Activated T-cell treated with anti-CD3 and anti-CD28 coated beads, Interleukin-2, amount 50 U/mL, for 4 hours (primary cell): Measurements from ENCODE around the gene CARS1. TPM values are rescaled to one million over a fixed set of nuclear protein-coding genes. Genes with fewer than 3 reads are reported as not detected.

Experiments
- ATAC-seq, 2 donors: fragments of 200-7000 bp; cut with Tn5 transposase; one replicate each; pipeline ENCODE4 v1.10.0; 2021
- DNase-seq: peaks from one replicate; pipeline ENCODE4 v3.0.0-alpha.2; 2020
- H3K27me3 Mint-ChIP-seq: one replicate; pipeline ENCODE4 v1.8.0; 2021; ENCODE audit warnings: low read depth, mixed read lengths
- H3K36me3 Mint-ChIP-seq: one replicate; pipeline ENCODE4 v1.8.0; 2022; ENCODE audit warnings: mixed read lengths; ENCODE audit not compliant: insufficient read depth
- H3K4me1 Mint-ChIP-seq: one replicate; pipeline ENCODE4 v1.8.0; 2021; ENCODE audit warnings: low read depth, mixed read lengths
- H3K4me3 Mint-ChIP-seq: one replicate; pipeline ENCODE4 v1.8.0; 2021; ENCODE audit warnings: mild to moderate bottlenecking, moderate library complexity, mixed read lengths
- H3K9me3 Mint-ChIP-seq: one replicate; pipeline ENCODE4 v1.8.0; 2021; ENCODE audit warnings: mixed read lengths
- total RNA-seq, 3 donors: library from RNA; stranded (reverse); gene quantifications; one replicate each; pipeline ENCODE4 v1.2.1, GENCODE V29; 2021

CARS1 gene
- total RNA-seq, 3 donors from 2014 or later = 72.4 to 110 (median 88.1) TPM

- H3K4me1 Mint-ChIP-seq = peaks cover 7% of the 10 kb centered on the region
- H3K36me3 Mint-ChIP-seq = peaks cover 48% of the 10 kb centered on the region
- ATAC-seq = peak; percentile 74 to 75
- H3K27me3 Mint-ChIP-seq = no peaks in the 10 kb centered on the region
- no peak for DNase-seq
- no peak overlapping the region for H3K4me3 Mint-ChIP-seq
- H3K9me3 Mint-ChIP-seq = no peaks in the 10 kb centered on the region
Measured at GRCh38 chr11:3006505-3007260, 50.5 kb downstream of the CARS1 start.

GRCh38 chr11:3004481-3004880, 52.7 kb downstream of the CARS1 start:
- Mint-ChIP-seq H3K4me1 (peaks cover 2% of the 10 kb centered on the region), H3K27me3 (no peaks in the 10 kb centered on the region), H3K4me3 (no peak overlapping the region), H3K9me3 (no peaks in the 10 kb centered on the region), H3K36me3 (peaks cover 50% of the 10 kb centered on the region)
- DNase-seq = no peak
- no peak for ATAC-seq

GRCh38 chr11:3003396-3004231, 53.6 kb downstream of the CARS1 start:
- H3K4me3 Mint-ChIP-seq = no peak overlapping the region
- DNase-seq (no peak), ATAC-seq (no peak)
- H3K4me1 Mint-ChIP-seq = peaks cover 2% of the 10 kb centered on the region
- no peaks in the 10 kb centered on the region for H3K9me3 Mint-ChIP-seq
- peaks cover 46% of the 10 kb centered on the region for H3K36me3 Mint-ChIP-seq
- H3K27me3 Mint-ChIP-seq = no peaks in the 10 kb centered on the region

- H3K4me1 Mint-ChIP-seq = peaks cover 2% of the 10 kb centered on the region
- no peak overlapping the region for H3K4me3 Mint-ChIP-seq
- H3K36me3 Mint-ChIP-seq = peaks cover 43% of the 10 kb centered on the region
Measured at GRCh38 chr11:3002871-3003270, 54.4 kb downstream of the CARS1 start.

GRCh38 chr11:3002351-3002861, 54.8 kb downstream of the CARS1 start:
- Mint-ChIP-seq H3K4me1 (peaks cover 2% of the 10 kb centered on the region), H3K36me3 (peaks cover 40% of the 10 kb centered on the region), H3K27me3 (no peaks in the 10 kb centered on the region), H3K4me3 (no peak overlapping the region), H3K9me3 (no peaks in the 10 kb centered on the region)
- no peak for ATAC-seq
- DNase-seq = no peak

More at GRCh38 chr11:3002871-3003270, 54.4 kb downstream of the CARS1 start:
- DNase-seq = no peak
- no peaks in the 10 kb centered on the region for H3K9me3 Mint-ChIP-seq
- no peak for ATAC-seq
- no peaks in the 10 kb centered on the region for H3K27me3 Mint-ChIP-seq

- no peaks in the 10 kb centered on the region for H3K27me3 Mint-ChIP-seq
- H3K36me3 Mint-ChIP-seq = peaks cover 40% of the 10 kb centered on the region
- ATAC-seq (no peak), DNase-seq (no peak)
- H3K4me3 Mint-ChIP-seq = no peak overlapping the region
- H3K4me1 Mint-ChIP-seq = peaks cover 2% of the 10 kb centered on the region
- H3K9me3 Mint-ChIP-seq = no peaks in the 10 kb centered on the region
Measured at GRCh38 chr11:3001496-3001895, 55.7 kb downstream of the CARS1 start.

- no peaks in the 10 kb centered on the region for H3K27me3 Mint-ChIP-seq
- no peak overlapping the region for H3K4me3 Mint-ChIP-seq
- no peaks in the 10 kb centered on the region for H3K9me3 Mint-ChIP-seq
- H3K4me1 Mint-ChIP-seq = no peaks in the 10 kb centered on the region
- ATAC-seq (no peak), DNase-seq (no peak)
- H3K36me3 Mint-ChIP-seq = peaks cover 34% of the 10 kb centered on the region
Measured at GRCh38 chr11:3000032-3000961, 56.9 kb downstream of the CARS1 start.

- H3K36me3 Mint-ChIP-seq = peaks cover 33% of the 10 kb centered on the region
- ATAC-seq (no peak), DNase-seq (no peak)
- no peaks in the 10 kb centered on the region for H3K9me3 Mint-ChIP-seq
- no peaks in the 10 kb centered on the region for H3K27me3 Mint-ChIP-seq
- H3K4me1 Mint-ChIP-seq = no peaks in the 10 kb centered on the region
- no peak overlapping the region for H3K4me3 Mint-ChIP-seq
Measured at GRCh38 chr11:2999464-2999998, 57.7 kb downstream of the CARS1 start.

GRCh38 chr11:2998073-2998850, 59.0 kb downstream of the CARS1 start:
- no peaks in the 10 kb centered on the region for H3K9me3 Mint-ChIP-seq
- no peaks in the 10 kb centered on the region for H3K27me3 Mint-ChIP-seq
- DNase-seq = no peak
- no peak for ATAC-seq
- H3K4me3 Mint-ChIP-seq = no peak overlapping the region
- H3K4me1 Mint-ChIP-seq = no peaks in the 10 kb centered on the region
- peaks cover 22% of the 10 kb centered on the region for H3K36me3 Mint-ChIP-seq

- Mint-ChIP-seq H3K4me3 (no peak overlapping the region), H3K36me3 (peaks cover 14% of the 10 kb centered on the region), H3K9me3 (no peaks in the 10 kb centered on the region), H3K4me1 (no peaks in the 10 kb centered on the region), H3K27me3 (no peaks in the 10 kb centered on the region)
- no peak for DNase-seq
- no peak for ATAC-seq
Measured at GRCh38 chr11:2997406-2997805, 59.8 kb downstream of the CARS1 start.

- peaks cover 14% of the 10 kb centered on the region for H3K36me3 Mint-ChIP-seq
- no peak for ATAC-seq
Measured at GRCh38 chr11:2996976-2997375, 60.2 kb downstream of the CARS1 start.

GRCh38 chr11:2995893-2996554, 61.2 kb downstream of the CARS1 start:
- Mint-ChIP-seq H3K36me3 (peaks cover 9% of the 10 kb centered on the region), H3K9me3 (no peaks in the 10 kb centered on the region), H3K4me3 (no peak overlapping the region), H3K27me3 (no peaks in the 10 kb centered on the region), H3K4me1 (no peaks in the 10 kb centered on the region)
- ATAC-seq = no peak
- no peak for DNase-seq

More at GRCh38 chr11:2996976-2997375, 60.2 kb downstream of the CARS1 start:
- H3K4me1 Mint-ChIP-seq = no peaks in the 10 kb centered on the region
- DNase-seq = no peak
- H3K27me3 Mint-ChIP-seq = no peaks in the 10 kb centered on the region
- H3K9me3 Mint-ChIP-seq = no peaks in the 10 kb centered on the region
- H3K4me3 Mint-ChIP-seq = no peak overlapping the region
